Fibroblast of skin of left quadriceps (primary cell): ENCODE data around the gene RPS27.
"Not testable (repeated sequence)": the region's sequence is repeated elsewhere in the genome, so short reads cannot be mapped to it uniquely, and the experiment has no call there.

Source experiments
- DNase-seq, 2 experiments: peaks; one replicate each; pipeline ENCODE4 v3.0.0-alpha.2; 2013; ENCODE audit warnings: low read depth in 2 of 2

Gene RPS27

GRCh38 chr1:153961421-153961820 lies 29.1 kb upstream of the RPS27 start:
- DNase-seq, result no peak

- no peak for DNase-seq
Observed at GRCh38 chr1:153962088-153963029, 28.2 kb upstream of the RPS27 start.

GRCh38 chr1:153963030-153963849 lies 27.3 kb upstream of the RPS27 start, which contains the start of gene SLC39A1:
Gene SLC39A1, minus strand, starts transcription at chr1:153963537. Its CDS starts 822 bp downstream, at chr1:153962715.
- peak; percentile 90 for DNase-seq

GRCh38 chr1:153963850-153964331 lies 26.7 kb upstream of the RPS27 start:
- no peak for DNase-seq

GRCh38 chr1:153967107-153967999 lies 23.2 kb upstream of the RPS27 start, which contains the start of gene CREB3L4:
Gene CREB3L4, plus strand, starts transcription at chr1:153967902. Its CDS starts 624 bp downstream, at chr1:153968526.
- DNase-seq, result peak; percentile 94

- no peak for DNase-seq
Observed at GRCh38 chr1:153968000-153968363, 22.6 kb upstream of the RPS27 start.

- DNase-seq, result no peak
Observed at GRCh38 chr1:153968408-153968807, 22.2 kb upstream of the RPS27 start.

GRCh38 chr1:153968972-153969371 lies 21.6 kb upstream of the RPS27 start:
- DNase-seq, result no peak

GRCh38 chr1:153970346-153970745 lies 20.2 kb upstream of the RPS27 start:
- no peak for DNase-seq

GRCh38 chr1:153973071-153973470 lies 17.5 kb upstream of the RPS27 start:
- no peak for DNase-seq

GRCh38 chr1:153973525-153973924 lies 17.0 kb upstream of the RPS27 start:
- DNase-seq, result no peak

- no peak for DNase-seq
Observed at GRCh38 chr1:153976819-153977249, 13.7 kb upstream of the RPS27 start.

- no peak for DNase-seq
Observed at GRCh38 chr1:153977250-153978240, 13.0 kb upstream of the RPS27 start, which contains the start of gene JTB. Gene JTB, minus strand, starts transcription at chr1:153977674. Its CDS starts 422 bp downstream, at chr1:153977252.

GRCh38 chr1:153978274-153978909 lies 12.2 kb upstream of the RPS27 start:
- DNase-seq, result no peak

GRCh38 chr1:153979091-153979490 lies 11.5 kb upstream of the RPS27 start:
- not testable (repeated sequence) for DNase-seq

- DNase-seq, result not testable (repeated sequence)
Observed at GRCh38 chr1:153981735-153982134, 8.8 kb upstream of the RPS27 start.

GRCh38 chr1:153984123-153984894 lies 6.3 kb upstream of the RPS27 start:
- DNase-seq, result no peak

- peak; percentile 65 to 67 for DNase-seq
Observed at GRCh38 chr1:153985341-153985912, 5.1 kb upstream of the RPS27 start.
